ENCODE data around the gene MRPL58. TPM values are rescaled to one million over a fixed set of nuclear protein-coding genes. Genes with fewer than 3 reads are reported as not detected.
"Not testable (repeated sequence)": the region's sequence is repeated elsewhere in the genome, so short reads cannot be mapped to it uniquely, and the experiment has no call there.

Gene MRPL58
- total RNA-seq, 4 donors from 2014 or later = 32.1 to 51.9 (median 46.0) TPM

GRCh38 chr17:75039238-75039637 lies 26.8 kb downstream of the MRPL58 start:
- no peak overlapping the region for H3K4me3 ChIP-seq
- no peaks in the 10 kb centered on the region for H3K27me3 ChIP-seq
- peaks cover 2 to 49% (median 8%) of the 10 kb centered on the region in 3 donors for H3K36me3 ChIP-seq
- DNase-seq (ENCODE audit: low spot score in 2 of 2) = no peak
- TF ChIP-seq CTCF (IDR thresholded peaks at IDR 0.05) (no peak), POLR2A (IDR thresholded peaks at IDR 0.05) (no peak), EP300 (IDR thresholded peaks at IDR 0.05) (no peak)
- no peak overlapping the region for H3K27ac ChIP-seq
- 76 to 95% methylated on average over 5 of the region's 5 CpGs for WGBS, 2 donors
- peaks cover 0 to 13% (median 4%) of the 10 kb centered on the region in 4 donors for H3K4me1 ChIP-seq
- H3K9me3 ChIP-seq = no peaks in the 10 kb centered on the region

GRCh38 chr17:75041656-75042280 lies 29.3 kb downstream of the MRPL58 start:
- 85 to 92% methylated on average over 11 of the region's 12 CpGs for WGBS, 2 donors
- H3K9me3 ChIP-seq = no peaks in the 10 kb centered on the region
- H3K4me3 ChIP-seq = no peak overlapping the region
- H3K4me1 ChIP-seq = peaks cover 0 to 13% (median 6%) of the 10 kb centered on the region in 4 donors
- peaks cover 2 to 49% (median 8%) of the 10 kb centered on the region in 3 donors for H3K36me3 ChIP-seq
- H3K27ac ChIP-seq = no peak overlapping the region
- no peaks in the 10 kb centered on the region for H3K27me3 ChIP-seq
- TF ChIP-seq CTCF (IDR thresholded peaks at IDR 0.05) (no peak), EP300 (IDR thresholded peaks at IDR 0.05) (no peak), POLR2A (IDR thresholded peaks at IDR 0.05) (no peak)
- no peak for DNase-seq (ENCODE audit: low spot score in 2 of 2)

- 63 to 66% methylated on average over 5 of the region's 5 CpGs for WGBS, 2 donors
- not testable (repeated sequence) for H3K4me3 ChIP-seq, H3K27ac ChIP-seq
Measured at GRCh38 chr17:75043789-75044188, 31.3 kb downstream of the MRPL58 start.

GRCh38 chr17:75044716-75045115 lies 32.2 kb downstream of the MRPL58 start:
- Histone ChIP-seq H3K36me3 (peaks cover 0 to 27% (median 2%) of the 10 kb centered on the region in 3 donors), H3K27ac (no peak overlapping the region), H3K4me3 (no peak overlapping the region), H3K4me1 (peaks cover 0 to 36% (median 21%) of the 10 kb centered on the region in 4 donors), H3K9me3 (no peaks in the 10 kb centered on the region), H3K27me3 (no peaks in the 10 kb centered on the region)
- WGBS, 2 donors = 68 to 69% methylated on average over 7 of the region's 7 CpGs
- no peak for DNase-seq (ENCODE audit: low spot score in 2 of 2)
- TF ChIP-seq CTCF (IDR thresholded peaks at IDR 0.05) = no peak
- TF ChIP-seq EP300 (IDR thresholded peaks at IDR 0.05) = no peak
- TF ChIP-seq POLR2A (IDR thresholded peaks at IDR 0.05) = no peak

More at GRCh38 chr17:75043789-75044188, 31.3 kb downstream of the MRPL58 start:
- peaks cover 2 to 36% (median 2%) of the 10 kb centered on the region in 3 donors for H3K36me3 ChIP-seq
- H3K27me3 ChIP-seq; H3K9me3 ChIP-seq; DNase-seq (ENCODE audit: low spot score in 2 of 2): not testable (repeated sequence)
- H3K4me1 ChIP-seq = peaks cover 0 to 27% (median 15%) of the 10 kb centered on the region in 4 donors

- not testable (repeated sequence) for H3K9me3 ChIP-seq; H3K27me3 ChIP-seq; DNase-seq (ENCODE audit: low spot score in 2 of 2)
- peaks cover 0 to 25% (median 2%) of the 10 kb centered on the region in 3 donors for H3K36me3 ChIP-seq
- H3K27ac ChIP-seq = peak overlapping the region; percentile 90 to 98 (median 92)
- H3K4me3 ChIP-seq = peak overlapping the region; percentile 60 to 98 (median 78)
- H3K4me1 ChIP-seq = peaks cover 0 to 37% (median 21%) of the 10 kb centered on the region in 4 donors
- 11 to 15% methylated on average over 25 of the region's 25 CpGs for WGBS, 2 donors
Measured at GRCh38 chr17:75045946-75046406, 33.5 kb downstream of the MRPL58 start.
